Measurements from ENCODE around the gene OR52A1. TPM values are rescaled to one million over a fixed set of nuclear protein-coding genes. Genes with fewer than 3 reads are reported as not detected.
"Not testable (repeated sequence)": the region's sequence is repeated elsewhere in the genome, so short reads cannot be mapped to it uniquely, and the experiment has no call there.

Gene OR52A1
- 0.05 TPM in 1 of 2 replicates, not detected in the other for total RNA-seq (2014; rRNA removed; shearing (Covaris generic))
- polyA plus RNA-seq (2015; cell fraction: cytosol; rRNA removed): not detected in 2 replicates
- not detected in 2 replicates for polyA plus RNA-seq (2015; cell fraction: nucleus; rRNA removed)

DNA sequence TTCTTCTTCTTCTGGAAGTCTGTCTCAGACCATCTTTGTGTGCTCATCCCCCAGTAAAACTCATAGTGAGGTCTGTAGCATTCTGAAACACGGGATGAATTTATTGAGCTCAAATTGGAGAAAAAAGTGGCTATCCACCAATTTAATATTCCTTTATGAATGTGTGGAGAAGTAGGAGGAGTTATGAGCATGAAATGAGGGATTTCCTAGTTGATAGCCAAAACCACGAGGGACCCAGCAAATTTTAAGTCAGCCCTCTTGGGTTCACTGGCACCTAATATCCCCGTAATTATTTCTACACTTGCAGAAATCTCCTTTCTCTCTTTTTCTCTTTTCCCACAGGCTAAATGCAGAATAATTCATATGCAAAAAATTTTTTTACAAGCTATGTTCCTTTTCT is at the start of gene OR52A1:
Gene OR52A1 (minus strand): TSS at position 101 of the 400 bp plus-strand sequence. CDS start 2,388 bp downstream, outside the sequence.
- DNase-seq (ENCODE audit: low read depth, low spot score): no peak
- in situ Hi-C loops (cut with HindIII; ENCODE audit: low pct_unique_long_range_greater_than_20kb, low sequenced_read_pairs): no loop called here

DNA sequence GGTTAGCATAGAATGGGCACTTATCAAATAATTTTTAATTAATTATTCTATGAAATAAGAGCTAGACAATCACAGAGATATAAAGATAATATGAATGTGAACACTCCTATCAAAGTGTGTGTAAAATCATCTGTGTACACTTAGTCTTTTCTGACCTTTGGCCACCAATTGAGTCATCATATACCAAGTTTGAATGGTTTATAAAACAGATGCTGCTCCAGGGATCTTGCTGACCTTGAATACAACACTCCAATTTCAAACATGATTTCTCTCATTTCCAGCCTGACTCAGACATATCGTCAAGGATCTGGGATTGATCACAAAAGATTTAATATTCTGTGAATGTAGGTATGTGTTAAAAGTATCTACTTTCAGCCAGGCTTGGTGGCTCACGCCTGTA is 48.8 kb upstream of the OR52A1 start:
- DNase-seq (ENCODE audit: low read depth, low spot score): no peak
- in situ Hi-C loops (cut with HindIII; ENCODE audit: low pct_unique_long_range_greater_than_20kb, low sequenced_read_pairs): no loop called here

DNA sequence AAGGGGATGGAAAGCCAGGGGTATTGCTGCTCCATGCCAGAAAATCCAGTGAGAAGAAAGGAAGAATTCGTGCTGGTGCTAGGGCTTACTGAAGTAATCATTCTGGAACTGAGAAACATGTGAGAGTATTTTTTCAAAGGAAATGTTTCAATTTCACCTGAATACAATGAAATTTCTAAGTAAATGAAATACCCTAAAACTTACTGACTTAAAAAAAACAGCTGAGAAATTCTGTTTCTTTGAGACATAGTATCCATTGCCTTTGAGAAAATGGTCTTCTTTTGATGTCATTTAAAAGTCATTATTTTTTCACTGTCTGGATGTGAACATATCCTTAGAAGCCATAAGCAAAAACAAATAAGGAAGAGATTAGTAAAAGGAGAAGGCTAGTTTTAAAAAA is 46.0 kb upstream of the OR52A1 start, which contains the start of gene OR51V1:
Gene OR51V1 (minus strand): TSS at position 101 of the 400 bp plus-strand sequence. CDS start 0 bp downstream, at position 101.
- in situ Hi-C loops (cut with HindIII; ENCODE audit: low pct_unique_long_range_greater_than_20kb, low sequenced_read_pairs): no loop called here
- DNase-seq (ENCODE audit: low read depth, low spot score): no peak

DNA sequence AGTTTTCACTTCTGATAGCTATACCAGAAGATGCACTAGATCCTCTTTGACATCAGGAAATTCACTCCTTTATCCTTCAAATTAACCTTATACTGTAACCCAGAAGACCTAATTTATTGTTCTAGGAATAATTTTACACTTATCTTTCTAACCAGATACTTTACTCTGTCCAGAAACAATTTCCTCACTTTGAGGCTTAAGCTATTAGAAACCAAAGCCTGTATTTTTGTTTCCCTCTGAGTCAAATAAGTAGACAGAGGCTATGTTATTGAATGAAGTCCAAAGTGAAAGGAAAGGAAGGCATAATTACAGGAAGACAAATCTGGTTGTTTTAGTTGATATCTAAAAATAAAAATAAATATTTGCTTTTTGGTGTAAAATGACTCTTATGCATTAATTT is 43.7 kb upstream of the OR52A1 start:
- no peak for DNase-seq (ENCODE audit: low read depth, low spot score)
- in situ Hi-C loops (cut with HindIII; ENCODE audit: low pct_unique_long_range_greater_than_20kb, low sequenced_read_pairs): no loop called here

DNA sequence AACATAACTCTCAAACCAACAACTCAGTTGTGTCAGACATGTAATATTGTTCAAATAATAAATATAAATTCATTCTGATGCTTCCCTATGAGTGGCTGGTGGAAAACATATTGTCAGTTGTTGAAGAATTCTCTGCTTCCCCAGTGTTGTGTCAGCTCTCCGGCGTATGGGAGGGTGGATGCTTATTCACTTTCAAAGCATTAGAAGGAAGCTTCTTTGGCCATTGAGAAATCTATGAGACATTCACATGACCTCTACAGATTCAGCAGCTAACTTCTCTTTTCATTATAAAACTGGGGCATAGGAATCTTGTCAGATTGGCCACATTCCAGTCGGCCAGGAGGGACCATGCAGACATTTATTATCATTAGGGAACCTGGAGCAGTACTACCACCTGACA is 43.0 kb upstream of the OR52A1 start:
- in situ Hi-C loops (cut with HindIII; ENCODE audit: low pct_unique_long_range_greater_than_20kb, low sequenced_read_pairs): no loop called here
- DNase-seq (ENCODE audit: low read depth, low spot score): no peak

DNA sequence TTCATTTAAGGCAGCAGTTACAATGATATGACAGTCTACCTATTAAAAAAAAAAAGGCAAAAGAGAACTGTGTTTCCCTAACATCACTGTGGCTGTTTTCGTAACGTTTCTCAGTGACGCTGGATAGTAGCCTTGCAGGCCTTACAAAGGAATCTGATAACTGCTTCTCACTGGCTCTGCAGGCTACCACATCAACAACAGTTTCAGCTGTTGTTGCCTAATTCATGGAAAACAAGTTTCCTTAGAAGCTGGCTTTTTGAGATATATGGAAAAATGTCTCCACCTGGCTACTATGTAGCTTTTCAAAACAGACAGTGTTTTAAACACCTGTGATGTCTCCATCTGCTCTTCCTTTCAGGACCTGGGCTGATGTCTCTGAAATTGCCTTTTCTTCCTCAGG is 42.2 kb upstream of the OR52A1 start:
- in situ Hi-C loops (cut with HindIII; ENCODE audit: low pct_unique_long_range_greater_than_20kb, low sequenced_read_pairs): no loop called here

DNA sequence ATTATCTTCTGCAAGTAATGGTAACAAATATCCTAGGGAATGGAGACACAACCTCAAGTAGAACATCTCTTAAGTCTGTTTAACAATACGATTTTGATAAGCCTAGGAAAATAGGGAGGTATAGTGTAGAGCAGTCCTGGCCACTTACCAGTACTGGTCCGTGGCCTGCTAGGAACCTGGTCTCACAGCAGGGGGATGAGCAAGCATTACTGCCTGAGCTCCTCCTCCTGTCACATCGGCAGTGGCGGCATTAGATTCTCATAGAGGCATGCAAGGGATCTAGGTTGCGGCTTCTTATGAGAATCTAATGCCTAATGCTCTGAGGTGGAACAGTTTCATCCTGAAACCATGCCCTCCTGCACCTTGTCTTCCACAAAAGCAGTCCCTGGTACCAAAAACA is 41.5 kb upstream of the OR52A1 start:
- DNase-seq (ENCODE audit: low read depth, low spot score): no peak
- in situ Hi-C loops (cut with HindIII; ENCODE audit: low pct_unique_long_range_greater_than_20kb, low sequenced_read_pairs): no loop called here

More for the DNA sequence above, 42.2 kb upstream of the OR52A1 start:
- no peak for DNase-seq (ENCODE audit: low read depth, low spot score)

DNA sequence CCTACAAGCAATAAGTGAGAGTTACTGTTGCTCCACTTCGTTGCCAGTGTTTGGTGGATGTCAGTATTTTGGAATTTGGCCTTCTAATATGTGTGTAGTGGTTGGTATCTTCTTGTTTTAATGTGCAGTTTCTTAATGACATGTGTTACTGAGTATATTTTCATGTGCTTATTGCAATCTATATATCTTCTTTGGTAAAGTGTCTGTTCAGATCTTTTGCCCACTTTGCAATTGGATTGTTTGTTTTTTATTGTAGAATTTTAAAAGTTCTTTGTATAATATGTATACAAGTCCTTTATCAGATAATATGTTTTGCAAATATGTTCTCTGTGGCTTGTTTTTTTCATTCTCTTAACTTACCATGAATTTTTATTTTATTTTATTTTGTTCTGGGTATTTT is 38.2 kb upstream of the OR52A1 start:
- in situ Hi-C loops (cut with HindIII; ENCODE audit: low pct_unique_long_range_greater_than_20kb, low sequenced_read_pairs): no loop called here
- DNase-seq (ENCODE audit: low read depth, low spot score): no peak

DNA sequence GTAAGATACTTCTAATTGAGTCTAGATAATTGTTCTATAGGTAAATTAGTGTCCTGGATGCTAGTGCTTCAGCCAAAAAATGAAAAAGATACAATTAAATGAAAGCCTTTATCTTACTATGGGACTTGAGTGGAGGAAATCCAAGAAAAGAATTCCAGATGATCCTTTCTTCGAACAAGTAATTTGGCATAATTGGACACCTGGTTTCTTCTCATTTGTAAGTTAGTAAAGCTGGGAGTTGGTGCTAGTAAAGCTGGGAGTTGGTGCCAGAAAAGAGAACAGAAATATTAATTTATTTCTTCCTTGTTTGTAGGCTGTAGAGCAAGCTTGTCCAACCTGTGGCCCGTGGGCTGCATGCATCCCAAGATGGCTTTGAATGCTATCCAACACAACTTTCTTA is 33.6 kb upstream of the OR52A1 start:
- in situ Hi-C loops (cut with HindIII; ENCODE audit: low pct_unique_long_range_greater_than_20kb, low sequenced_read_pairs): no loop called here
- no peak for DNase-seq (ENCODE audit: low read depth, low spot score)

DNA sequence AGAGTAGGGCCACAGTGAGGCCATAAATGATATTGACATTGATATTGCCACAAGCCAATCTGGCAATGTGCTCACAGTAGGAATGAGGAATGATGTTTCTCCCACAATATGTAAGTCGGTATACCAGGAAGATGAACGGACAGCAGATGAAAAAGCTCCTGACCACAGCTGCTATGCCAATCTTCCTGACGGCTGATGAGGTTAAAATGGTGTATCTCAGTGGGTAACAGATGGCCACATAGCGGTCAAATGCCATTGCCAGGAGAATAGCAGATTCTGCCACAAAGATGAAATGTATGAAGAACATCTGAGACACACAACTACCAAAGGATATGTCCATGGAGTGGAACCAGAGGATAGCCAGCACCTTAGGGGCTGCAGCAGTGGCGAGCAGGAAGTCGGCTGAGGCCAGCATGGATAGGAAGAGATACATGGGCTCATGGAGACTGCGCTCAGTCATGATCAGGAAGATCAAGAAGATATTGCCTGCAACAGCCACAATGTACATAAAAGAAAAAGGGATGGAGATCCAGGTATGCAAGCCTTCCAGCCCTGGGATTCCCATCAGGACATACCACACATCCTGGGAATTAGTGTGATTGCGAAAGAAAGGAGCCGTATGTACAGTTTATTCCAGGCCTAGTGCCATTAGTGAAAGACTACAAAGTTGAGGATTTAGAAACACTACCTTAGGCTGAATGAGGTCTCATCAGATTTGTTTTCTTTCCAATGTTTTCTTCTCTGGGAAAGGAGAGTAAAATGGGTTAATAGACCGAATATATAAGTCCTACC is 23.7 kb upstream of the OR52A1 start:
- in situ Hi-C loops (cut with HindIII; ENCODE audit: low pct_unique_long_range_greater_than_20kb, low sequenced_read_pairs): no loop called here
- DNase-seq (ENCODE audit: low read depth, low spot score): no peak

DNA sequence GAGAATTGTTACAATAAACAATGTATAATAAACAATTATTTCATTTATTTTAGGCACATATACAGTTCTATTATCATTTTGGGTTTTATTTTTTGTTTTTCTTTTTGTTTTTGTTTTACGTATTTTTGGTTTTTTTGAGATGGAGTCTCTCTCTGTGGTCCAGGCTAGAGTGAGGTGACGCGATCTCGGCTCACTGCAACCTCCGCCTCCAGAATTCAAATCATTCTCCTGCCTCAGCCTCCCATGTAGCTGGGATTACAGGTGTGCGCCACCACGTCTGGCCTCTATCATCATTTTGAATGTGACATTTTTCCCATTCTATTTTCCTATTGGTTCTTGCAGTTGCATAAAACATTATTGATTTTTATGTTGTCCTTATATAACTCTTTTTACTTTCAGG is 20.4 kb upstream of the OR52A1 start:
- no peak for DNase-seq (ENCODE audit: low read depth, low spot score)
- in situ Hi-C loops (cut with HindIII; ENCODE audit: low pct_unique_long_range_greater_than_20kb, low sequenced_read_pairs): no loop called here

DNA sequence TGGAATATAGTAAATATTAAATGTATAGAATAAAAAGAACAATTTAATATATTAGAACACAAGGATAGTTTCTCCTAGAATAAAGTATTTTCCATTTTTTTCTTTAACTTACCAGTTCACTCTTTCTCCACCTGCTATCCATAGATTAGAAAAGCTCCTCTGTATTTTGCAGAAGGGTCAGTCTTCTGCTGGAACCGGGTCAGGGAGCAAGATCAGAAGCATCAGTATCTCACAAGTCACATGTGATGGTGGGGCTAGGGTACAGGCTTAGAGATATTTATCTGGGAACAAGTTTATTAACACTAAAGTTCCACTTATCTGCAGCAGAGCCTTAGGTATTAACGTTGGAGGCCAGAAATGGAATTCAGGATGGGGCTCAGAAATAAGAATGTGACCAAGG is 17.3 kb upstream of the OR52A1 start:
- in situ Hi-C loops (cut with HindIII; ENCODE audit: low pct_unique_long_range_greater_than_20kb, low sequenced_read_pairs): no loop called here
- DNase-seq (ENCODE audit: low read depth, low spot score): no peak

DNA sequence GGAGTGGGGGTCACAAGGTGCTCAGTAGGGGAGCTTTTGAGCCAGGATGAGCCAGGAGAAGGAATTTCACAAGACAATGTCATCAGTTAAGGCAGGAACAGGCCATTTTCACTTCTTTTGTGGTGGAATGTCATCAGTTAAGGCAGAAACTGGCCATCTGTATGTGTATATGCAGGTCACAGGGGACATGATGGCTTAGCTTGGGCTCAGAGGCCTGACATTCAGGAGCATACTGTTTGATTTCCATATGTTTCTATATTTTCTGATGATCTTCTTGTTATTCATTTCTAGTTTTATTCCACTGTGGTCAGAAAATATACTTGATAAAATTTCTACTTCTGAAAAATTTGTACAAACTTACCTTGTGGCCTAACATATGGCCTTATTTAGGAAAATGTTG is 11.3 kb upstream of the OR52A1 start:
- in situ Hi-C loops (cut with HindIII; ENCODE audit: low pct_unique_long_range_greater_than_20kb, low sequenced_read_pairs); DNase-seq (ENCODE audit: low read depth, low spot score): not testable (repeated sequence)

DNA sequence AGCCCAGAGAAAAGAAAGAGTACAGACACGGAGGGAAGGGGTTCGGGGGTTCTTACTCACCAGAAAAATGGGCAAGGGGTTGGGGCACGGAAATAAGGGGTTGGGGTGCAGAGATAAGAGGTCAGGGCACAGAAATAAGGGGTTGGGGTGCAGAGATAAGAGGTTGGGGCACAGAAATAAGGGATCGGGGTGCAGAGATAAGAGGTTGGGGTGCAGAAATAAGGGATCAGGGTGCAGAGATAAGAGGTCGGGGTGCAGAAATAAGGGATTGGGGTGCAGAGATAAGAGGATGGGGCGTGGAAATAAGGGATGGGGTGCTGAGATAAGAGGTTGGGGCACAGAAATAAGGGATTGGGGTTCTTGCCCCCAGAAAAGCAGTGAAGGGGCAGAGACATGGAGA is 10.2 kb upstream of the OR52A1 start:
- in situ Hi-C loops (cut with HindIII; ENCODE audit: low pct_unique_long_range_greater_than_20kb, low sequenced_read_pairs); DNase-seq (ENCODE audit: low read depth, low spot score): not testable (repeated sequence)

DNA sequence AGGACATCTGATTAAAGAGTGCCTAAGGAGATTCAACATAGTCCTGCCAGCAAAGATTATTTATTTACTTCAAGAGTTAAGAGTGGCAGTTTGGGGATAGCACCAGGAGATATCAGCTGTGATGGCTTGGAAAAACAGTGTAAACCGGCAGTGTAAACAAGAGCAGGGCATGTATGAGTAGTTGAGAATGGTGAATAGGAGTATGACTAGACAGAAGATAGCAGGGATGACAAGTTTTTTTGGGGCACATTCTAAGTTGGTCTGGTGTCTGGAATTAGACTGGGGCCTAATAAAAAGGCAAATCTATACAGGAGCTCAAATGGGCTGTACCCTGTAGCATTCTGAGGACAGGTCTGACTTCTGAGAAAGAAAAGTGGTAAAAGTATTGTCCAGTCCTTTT is 6.5 kb upstream of the OR52A1 start:
- DNase-seq (ENCODE audit: low read depth, low spot score); in situ Hi-C loops (cut with HindIII; ENCODE audit: low pct_unique_long_range_greater_than_20kb, low sequenced_read_pairs): not testable (repeated sequence)

DNA sequence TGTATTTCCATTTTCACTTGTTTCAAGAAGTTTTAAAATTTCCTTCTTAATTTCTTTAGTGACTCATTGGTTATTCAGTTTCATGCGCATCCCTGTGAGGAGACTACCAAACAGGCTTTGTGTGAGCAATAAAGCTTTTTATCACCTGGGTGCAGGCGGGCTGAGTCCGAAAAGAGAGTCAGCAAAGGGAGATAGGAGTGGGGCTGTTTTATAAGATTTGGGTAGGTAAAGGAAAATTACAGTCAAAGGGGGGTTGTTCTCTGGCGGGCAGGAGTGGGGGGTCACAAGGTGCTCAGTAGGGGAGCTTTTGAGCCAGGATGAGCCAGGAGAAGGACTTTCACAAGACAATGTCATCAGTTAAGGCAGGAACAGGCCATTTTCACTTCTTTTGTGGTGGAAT is 5.7 kb upstream of the OR52A1 start:
- in situ Hi-C loops (cut with HindIII; ENCODE audit: low pct_unique_long_range_greater_than_20kb, low sequenced_read_pairs): not testable (repeated sequence)

DNA sequence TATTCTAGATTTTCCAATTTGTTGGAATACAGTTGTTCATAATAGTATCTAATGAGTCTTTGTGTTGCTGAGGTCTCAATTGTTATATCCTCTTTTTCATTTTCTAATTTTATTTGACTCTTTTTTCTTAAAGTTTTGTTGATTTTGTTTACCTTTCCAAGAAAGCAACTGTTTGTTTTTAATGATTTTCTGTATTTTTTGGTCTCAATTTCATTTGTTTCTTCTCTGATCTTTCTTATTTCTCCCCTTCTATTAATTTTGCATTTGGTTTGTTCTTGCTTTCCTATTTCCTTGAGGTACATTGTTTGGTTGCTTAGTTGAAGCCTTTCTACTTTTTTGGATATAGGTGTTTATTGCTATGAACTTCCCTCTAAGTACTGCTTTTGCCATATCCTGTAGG is 5.2 kb upstream of the OR52A1 start:
- in situ Hi-C loops (cut with HindIII; ENCODE audit: low pct_unique_long_range_greater_than_20kb, low sequenced_read_pairs): no loop called here
- no peak for DNase-seq (ENCODE audit: low read depth, low spot score)

More for the DNA sequence above, 5.7 kb upstream of the OR52A1 start:
- not testable (repeated sequence) for DNase-seq (ENCODE audit: low read depth, low spot score)

DNA sequence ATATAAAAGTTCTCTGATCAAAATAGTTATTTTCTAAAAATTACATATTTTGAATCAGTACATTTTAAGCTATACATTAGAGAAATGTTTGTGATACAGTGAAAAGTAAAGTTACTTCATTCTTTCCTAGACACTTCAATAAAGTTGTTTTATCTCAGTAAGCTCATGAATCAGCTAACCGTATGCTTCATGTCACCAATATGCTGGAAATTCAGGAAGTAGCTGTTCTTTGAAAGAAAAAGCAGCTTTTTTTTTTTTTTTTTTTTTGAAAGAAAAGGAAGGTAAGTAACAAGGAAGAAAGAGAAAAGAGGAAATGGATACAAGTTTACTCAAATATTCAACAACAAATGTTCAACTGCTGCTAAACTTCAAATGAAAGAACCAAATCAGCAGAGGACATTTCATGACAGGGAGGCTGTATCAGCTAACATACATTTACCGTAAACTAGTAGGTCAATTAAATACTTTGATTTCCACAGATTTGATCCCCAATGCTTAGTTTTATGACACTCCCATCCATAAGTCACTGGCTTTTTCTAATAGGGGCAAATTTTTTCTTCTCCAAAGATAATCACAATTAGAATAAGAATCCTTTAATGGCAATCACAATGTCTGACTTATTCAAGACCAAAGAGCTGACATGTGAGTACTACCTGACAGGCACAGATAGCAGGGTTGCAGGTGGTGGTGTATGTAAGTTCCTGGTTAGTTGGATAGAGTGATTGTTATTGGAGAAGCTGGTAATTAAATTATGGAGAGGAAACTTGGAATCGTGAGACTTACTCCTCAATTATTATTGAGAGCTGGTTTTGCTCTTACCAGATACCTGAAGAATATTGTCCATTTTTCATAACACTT is 754 bp downstream of the OR52A1 start:
- in situ Hi-C loops (cut with HindIII; ENCODE audit: low pct_unique_long_range_greater_than_20kb, low sequenced_read_pairs): no loop called here
- no peak for DNase-seq (ENCODE audit: low read depth, low spot score)
